ENCODE data around the gene C11orf21.

C11orf21 gene

DNA sequence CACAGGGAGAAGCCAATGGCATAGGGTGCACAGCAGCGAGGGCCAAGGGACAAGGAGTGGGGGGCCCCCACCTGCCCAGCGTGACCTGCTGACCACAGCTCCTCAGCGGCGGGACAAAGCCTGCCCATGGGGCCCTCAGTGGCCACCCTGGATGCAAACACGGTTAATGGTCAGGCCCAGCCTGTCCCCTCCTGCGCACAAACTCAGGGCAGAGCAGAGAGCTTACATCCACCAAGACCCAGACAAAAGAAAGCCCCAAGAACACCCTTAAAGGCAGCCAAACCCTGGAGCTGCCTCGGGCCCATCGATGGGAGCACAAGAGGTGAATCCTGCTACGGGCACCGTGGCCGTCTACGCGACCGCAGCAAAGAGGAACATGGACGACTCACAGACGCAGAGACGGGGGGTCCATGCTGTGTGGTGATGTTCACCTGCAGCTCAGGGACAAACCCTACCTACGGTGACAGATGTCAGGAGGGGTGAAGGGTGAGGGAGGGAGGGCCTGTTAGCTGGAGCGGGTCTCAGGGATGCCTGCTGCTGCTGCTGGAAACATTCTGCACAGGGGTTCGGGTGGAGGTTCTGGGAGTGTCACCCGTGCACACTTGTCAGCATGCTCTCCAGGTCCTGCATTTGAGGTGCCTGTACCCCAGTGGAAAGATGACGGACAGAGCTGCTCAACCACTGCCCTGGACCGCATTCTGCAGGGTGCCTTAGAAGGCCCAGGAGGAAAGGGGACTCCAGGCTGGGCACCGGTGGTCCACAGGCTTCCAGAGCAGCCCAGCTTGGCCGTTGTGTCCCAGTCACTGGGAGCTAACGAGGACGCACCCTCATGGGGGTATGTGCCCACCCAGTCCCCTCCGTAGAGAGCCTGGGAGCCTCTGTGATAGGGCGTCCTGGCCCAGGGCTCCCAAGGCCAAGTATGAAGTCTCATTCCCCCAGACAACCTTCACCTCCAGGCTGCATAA lies 42.9 kb downstream of the C11orf21 start:
- no peak for DNase-seq

DNA sequence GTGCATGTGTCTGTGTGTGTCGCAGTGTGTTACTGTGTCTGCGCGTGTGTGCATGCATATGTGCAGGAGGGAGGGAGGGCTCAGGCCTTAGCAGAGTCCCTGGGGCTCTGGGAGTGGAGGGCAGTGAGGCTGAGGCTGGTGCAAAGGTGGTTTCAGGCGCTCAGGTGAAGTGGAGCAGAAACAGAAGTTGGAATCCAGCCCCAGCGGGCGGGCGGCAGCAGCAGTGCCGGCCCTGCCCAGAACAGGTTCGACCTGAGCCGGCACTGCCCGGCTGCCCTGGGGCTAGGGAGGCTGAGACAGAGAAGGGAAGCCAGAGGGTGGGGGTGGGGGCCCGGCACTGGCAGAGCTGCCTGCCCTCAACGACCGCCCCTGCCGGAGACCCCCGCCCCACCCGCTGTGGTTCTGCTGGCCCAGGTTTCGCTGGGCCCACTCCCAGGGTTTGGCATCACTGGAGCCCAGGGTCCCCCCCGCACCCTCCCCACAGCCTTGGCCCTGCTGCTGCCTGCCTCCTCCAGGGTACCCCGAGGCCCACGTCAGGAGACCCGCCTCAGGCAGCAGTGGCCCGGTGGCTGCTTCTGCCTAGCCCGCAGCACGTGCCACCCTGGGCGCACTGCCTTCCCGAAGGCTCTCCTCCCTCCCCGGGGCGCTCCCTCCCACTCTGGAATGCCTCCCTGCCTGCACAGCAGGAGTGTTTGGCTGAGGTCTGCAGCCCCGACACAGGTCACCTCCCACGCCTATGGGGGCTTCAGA lies 44.6 kb downstream of the C11orf21 start:
- DNase-seq: no peak

DNA sequence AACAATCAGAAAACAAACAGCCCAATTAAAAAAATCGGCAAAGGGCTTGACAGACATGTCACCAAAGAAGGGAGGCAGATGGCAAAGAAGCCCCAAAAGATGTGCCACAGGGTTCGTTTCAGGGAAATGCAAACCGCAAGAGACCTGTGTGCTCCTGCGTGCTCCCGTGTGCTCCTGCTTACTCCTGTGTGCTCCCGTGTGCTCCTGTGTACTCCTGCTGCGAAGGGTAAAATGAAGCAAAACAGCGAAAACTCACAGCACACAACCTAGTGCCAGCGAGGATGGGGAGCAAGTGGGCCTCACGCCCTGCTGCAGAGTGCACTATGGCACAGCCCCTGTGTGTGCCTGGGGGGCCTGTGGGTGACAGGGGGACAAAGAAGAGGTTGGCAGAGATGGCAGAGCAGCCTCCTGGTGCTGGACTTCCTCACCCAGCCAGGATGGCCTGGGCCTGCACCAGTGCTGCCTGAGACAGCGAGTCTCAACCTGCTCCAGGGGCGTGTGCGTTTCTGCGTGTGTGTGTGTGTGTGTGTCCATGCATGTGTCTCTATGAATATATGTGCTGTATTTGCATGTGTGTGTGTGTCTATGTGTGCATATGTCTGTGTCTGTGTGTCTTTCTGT lies 45.3 kb downstream of the C11orf21 start:
- no peak for DNase-seq

DNA sequence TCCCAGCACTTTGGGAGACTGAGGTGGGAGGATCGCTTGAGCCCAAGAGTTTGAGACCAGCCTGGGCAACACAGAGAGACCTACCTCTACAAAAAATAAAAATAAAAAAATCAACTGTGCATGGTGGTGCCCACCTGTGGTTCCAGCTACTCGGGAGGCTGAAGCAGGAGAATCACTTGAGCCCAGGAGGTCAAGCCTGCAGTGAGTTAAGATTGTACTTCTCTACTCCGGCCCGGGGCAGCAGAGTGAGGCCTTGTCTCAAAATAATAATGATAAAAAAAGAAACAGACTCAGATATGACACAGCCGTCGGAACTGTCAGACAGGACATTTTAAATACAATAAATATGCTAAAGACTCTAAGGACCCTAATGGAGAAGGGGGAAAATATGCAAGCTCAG lies 49.7 kb downstream of the C11orf21 start:
- DNase-seq: no peak

DNA sequence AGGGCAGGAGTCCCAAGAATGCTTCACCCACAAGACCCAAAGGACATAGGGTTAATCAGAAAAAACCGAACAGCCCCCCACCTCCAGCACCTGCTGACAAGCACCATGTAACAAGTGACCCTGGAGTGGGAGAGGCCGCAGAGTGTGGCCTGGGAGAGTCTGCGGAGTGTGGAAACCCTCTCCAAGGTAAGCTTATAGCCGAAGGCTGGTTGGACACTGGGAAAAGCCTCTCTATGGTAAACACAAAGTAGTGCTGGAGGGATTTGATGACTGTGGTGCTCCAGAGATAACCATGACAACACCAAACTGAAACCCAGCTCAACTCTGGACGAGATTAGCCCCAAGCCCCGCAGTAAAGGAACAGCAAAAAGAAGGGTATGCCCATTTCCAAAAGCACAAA lies 50.6 kb downstream of the C11orf21 start:
- no peak for DNase-seq

DNA sequence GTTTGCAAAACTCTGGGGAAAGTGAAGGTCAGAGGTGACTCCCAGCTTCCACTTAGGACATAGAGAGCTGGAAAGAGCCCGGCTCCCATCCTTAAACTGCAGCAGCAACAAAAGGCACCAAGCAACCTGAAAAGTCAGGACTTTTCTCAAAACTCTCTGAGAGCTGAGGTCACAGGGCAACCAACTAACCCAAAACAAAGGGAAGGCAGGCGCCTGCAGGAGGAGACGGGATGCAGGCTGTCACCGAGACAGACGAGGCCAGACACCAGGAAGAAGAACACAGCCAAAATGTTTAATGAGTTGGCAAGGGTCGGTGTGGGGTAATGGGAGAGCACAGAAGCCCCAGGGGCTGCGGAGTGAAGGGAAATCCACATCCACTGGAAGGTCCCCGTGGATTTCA lies 51.2 kb downstream of the C11orf21 start:
- no peak for DNase-seq

DNA sequence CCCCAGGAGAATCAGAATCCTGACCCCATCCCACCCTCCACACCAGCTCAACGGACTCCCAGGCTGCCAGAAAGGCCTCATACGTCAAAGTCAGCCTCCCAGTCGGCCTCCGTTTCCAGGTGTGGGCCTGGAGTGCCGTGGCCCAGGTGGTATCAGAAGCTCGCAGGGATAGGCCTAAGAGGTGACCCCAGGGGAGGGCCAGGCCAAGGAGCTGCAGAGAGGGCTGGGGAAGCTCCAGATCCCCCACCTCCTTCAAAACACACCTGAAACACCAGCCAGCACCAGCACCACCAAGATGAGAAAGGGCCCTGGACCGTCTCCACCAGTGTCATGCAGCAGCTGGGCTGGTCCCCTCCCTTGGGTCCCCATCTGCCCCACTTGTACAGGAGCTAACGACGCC lies 51.7 kb downstream of the C11orf21 start:
- DNase-seq: no peak

DNA sequence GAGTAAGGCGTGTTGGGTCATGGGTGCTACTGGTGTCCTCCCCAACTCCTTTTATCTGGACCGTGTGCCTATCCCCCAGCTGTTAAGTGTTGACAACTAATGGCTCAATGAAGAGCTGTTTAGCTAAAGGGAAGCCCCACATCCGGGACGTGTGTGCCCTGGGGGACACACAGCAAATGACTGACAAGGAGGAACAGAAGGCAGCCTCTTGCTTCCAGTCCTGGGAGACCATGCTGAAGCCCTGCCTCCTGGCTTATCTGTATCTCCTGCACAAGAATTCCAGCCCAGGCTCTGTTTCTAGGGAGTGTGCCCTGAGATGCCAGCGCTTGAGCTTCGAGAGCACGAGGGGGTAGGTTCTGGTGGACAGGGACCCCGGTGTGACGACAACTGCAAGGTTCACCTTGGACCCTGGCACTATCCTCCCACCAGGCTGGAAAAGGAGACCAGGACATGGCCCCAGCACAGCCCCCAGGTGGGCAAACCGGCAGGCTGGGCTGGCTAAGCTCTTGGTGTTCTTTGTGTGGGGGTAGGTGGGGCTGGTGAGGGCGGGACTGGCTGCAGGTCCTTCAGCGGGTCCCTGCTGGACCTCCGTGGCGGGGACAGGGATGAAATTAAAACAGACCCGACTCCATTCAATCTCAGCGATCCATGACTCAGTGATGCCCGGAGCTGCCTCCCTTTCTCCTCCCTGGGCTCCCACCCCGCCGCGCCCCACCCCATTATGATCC lies 52.4 kb downstream of the C11orf21 start:
- DNase-seq: no peak

DNA sequence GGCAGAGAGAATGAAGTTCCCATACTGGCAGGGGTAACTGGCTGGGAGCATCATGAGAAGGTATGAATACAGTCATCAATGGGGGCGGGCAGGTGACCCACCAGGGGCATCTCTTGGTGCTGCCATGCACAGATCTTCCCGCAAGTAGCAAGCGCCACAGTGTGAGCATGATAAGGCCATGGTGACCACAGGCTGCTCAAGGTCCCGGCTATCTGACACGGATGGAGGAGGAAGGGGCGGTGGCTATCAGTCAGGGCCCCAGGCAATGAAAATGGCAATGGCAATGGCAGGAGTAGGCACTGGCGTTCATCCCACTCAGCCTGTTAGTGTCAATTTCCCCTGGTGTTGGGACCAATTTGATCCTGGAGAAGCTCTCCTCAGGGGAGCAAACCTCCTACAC lies 53.0 kb downstream of the C11orf21 start:
- no peak for DNase-seq

DNA sequence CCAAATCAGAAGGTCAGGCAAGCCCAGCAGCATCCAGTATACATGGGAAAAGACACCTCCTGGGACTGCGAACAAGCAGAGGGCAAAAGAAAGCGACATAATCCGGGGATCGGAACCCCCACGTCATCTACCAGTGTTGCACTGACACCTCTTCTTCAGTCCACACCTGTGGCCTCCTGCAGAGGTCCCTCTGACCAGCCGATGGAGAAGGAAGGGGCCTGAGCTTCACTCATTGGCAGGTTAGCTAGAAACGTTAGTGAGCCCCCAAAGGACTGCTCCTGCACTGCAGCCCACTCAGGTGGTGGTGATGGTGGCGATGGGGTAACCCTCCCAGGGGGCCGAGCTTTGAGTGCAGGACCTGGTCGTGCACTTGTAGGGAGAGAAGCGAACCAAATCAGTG lies 53.5 kb downstream of the C11orf21 start:
- no peak for DNase-seq

DNA sequence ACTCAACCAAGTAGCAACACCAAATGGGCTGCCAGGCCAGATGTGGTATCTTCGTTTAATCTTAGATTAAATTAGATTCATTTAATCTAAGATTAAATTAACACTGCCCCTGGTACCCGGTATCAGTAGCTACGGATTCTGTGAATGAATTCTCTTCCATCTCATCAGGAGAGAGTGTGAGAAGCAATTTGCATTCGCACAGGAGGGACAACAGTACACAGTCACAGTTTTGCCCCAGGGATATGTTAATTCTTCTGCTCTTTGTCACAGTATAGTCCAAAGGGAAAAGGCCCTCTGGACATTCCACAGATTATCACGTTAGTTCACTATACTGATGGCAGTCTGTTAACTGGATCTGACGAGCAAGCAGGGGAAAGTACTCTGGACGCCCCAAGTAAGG lies 54.2 kb downstream of the C11orf21 start:
- DNase-seq: no peak

All from stimulated activated CD4-positive, alpha-beta T cell treated with anti-CD3 and anti-CD28 coated beads, Interleukin-2, amount 100 ng/mL, for 48 hours (primary cell).